GM12878 (cell line): Measurements from ENCODE around the gene SKIC8. TPM values are rescaled to one million over a fixed set of nuclear protein-coding genes. Genes with fewer than 3 reads are reported as not detected.
"Not testable (repeated sequence)": the region's sequence is repeated elsewhere in the genome, so short reads cannot be mapped to it uniquely, and the experiment has no call there.

Source experiments
- ATAC-seq: fragments of 200-7000 bp; cut with Tn5 transposase; 3 replicates; pipeline ENCODE4 v1.9.1; 2020; ENCODE audit warnings: mild to moderate bottlenecking, moderate library complexity
- BruUV-seq: library from RNA; stranded (reverse); fragments of 400-500 nt; replicated peaks from 2 replicates; lab custom pipeline; 2021; lab: Mats Ljungman, UMichigan
- CTCF ChIA-PET: fragments of 300-600 bp; sonication (Branson Sonifier 250); formaldehyde crosslinking; extraction: SDS; loops from one replicate; lab custom pipeline; 2021; ENCODE audit warnings: inconsistent platforms; lab: Yijun Ruan, JAX
- POLR2A ChIA-PET: fragments of 350-600 bp; formaldehyde crosslinking; extraction: SDS; loops from one replicate; lab custom pipeline; 2021; ENCODE audit warnings: inconsistent platforms; lab: Charles Lee
- RAD21 ChIA-PET: fragments of 300-600 bp; sonication (Branson Sonifier 250); formaldehyde crosslinking; loops from one replicate; lab custom pipeline; 2023; ENCODE audit warnings: antibody characterized with exemption; ENCODE audit not compliant: unreplicated experiment; lab: Charles Lee
- SMC1A ChIA-PET: fragments of 300-600 bp; sonication (Branson Sonifier 250); formaldehyde crosslinking; loops from one replicate; lab custom pipeline; 2023; ENCODE audit not compliant: unreplicated experiment, uncharacterized antibody; lab: Charles Lee
- DNase-seq: peaks from one replicate; pipeline ENCODE4 v3.0.0-alpha.2; 2011; ENCODE audit warnings: low read depth, low spot score
- FAIRE-seq: peaks from 3 replicates; lab custom pipeline; 2011; peaks lifted over from hg19 to GRCh38; lab: Jason Lieb, UNC
- H2AFZ ChIP-seq: 2 replicates; pipeline ENCODE4 v1.6.0; 2011; ENCODE audit warnings: low read depth, low read length, control low read depth; ENCODE audit not compliant: control insufficient read depth
- H3K27ac ChIP-seq: 2 replicates; pipeline ENCODE4 v1.5.1; 2011; ENCODE audit warnings: control low read depth; ENCODE audit not compliant: control insufficient read depth, insufficient read depth
- H3K27me3 ChIP-seq, 2 experiments: replicated peaks in 1 of 2; 2 replicates each; pipeline versions ENCODE4 v1.6.0 to v1.6.1; 2011; ENCODE audit warnings: low read length in 1 of 2; ENCODE audit not compliant: control insufficient read depth in 2 of 2, insufficient read depth in 2 of 2
- H3K36me3 ChIP-seq, 2 experiments: 2 replicates each; pipeline ENCODE4 v1.5.1; 2011; ENCODE audit warnings: low read length in 1 of 2; ENCODE audit not compliant: control insufficient read depth in 2 of 2, insufficient read depth in 2 of 2
- H3K4me1 ChIP-seq: 2 replicates; pipeline ENCODE4 v1.6.1; 2011; ENCODE audit warnings: mild to moderate bottlenecking, low read length, moderate library complexity, mixed read lengths; ENCODE audit not compliant: control insufficient read depth, insufficient read depth
- H3K4me2 ChIP-seq: 2 replicates; pipeline ENCODE4 v1.6.0; 2011; ENCODE audit warnings: control low read depth; ENCODE audit not compliant: control insufficient read depth, insufficient read depth
- H3K4me3 ChIP-seq: fragments of 200-600 bp; sonication (generic); 2 replicates; pipeline ENCODE4 v1.5.1; 2016
- H3K79me2 ChIP-seq: 2 replicates; pipeline ENCODE4 v1.6.0; 2011; ENCODE audit warnings: low read length; ENCODE audit not compliant: control insufficient read depth, insufficient read depth
- H3K9ac ChIP-seq: 2 replicates; pipeline ENCODE4 v1.8.0; 2011; ENCODE audit warnings: low read length, control low read depth, mixed read lengths; ENCODE audit not compliant: control insufficient read depth, insufficient read depth
- H3K9me3 ChIP-seq: replicated peaks from 3 replicates; pipeline ENCODE4 v1.5.1; 2011; ENCODE audit warnings: mild to moderate bottlenecking, low read length; ENCODE audit not compliant: control insufficient read depth, insufficient read depth
- H4K20me1 ChIP-seq: 2 replicates; pipeline ENCODE4 v1.6.0; 2011; ENCODE audit not compliant: control insufficient read depth, insufficient read depth
- CREM ChIP-seq: IDR thresholded peaks from 2 replicates; pipeline ENCODE4 v1.6.1; 2014; ENCODE audit warnings: antibody characterized with exemption, low read depth
- WGBS: methylation state at CpG from one replicate; pipeline ENCODE4 v1.1.6; 2016; ENCODE audit warnings: low lambda C conversion rate; ENCODE audit not compliant: insufficient replicate concordance, insufficient coverage; ENCODE audit errors: missing lambda C conversion rate; 5-methylcytosine and 5-hydroxymethylcytosine counted together
- in situ Hi-C: fragments of 300-500 bp; cut with MboI; formaldehyde crosslinking; loops from 9 replicates; pipeline ENCODE4 v1.14.3; 2018; ENCODE audit warnings: mixed read lengths
- intact Hi-C: fragments of 100-400 bp; cut with micrococcal nuclease; formaldehyde crosslinking; loops from one replicate; pipeline ENCODE4 v1.14.2; 2022; ENCODE audit not compliant: unreplicated experiment
- polyA plus RNA-seq, 11 experiments: library from polyadenylated mRNA; depleted of rRNA in 4 of 11; unstranded in 6 of 11; stranded (reverse) in 5 of 11; fragments of >200 nt; fragmentation: Nextera tagmentation in 4 of 11; fragmentation: Illumina TruSeq in 1 of 11; extraction: Ambion mirVana in 4 of 11; extraction: Trizol in 1 of 11; gene quantifications; 1 replicate in 1 of 11; 2 replicates in 10 of 11; pipeline versions ENCODE4 v1.2.1 to v1.2.3, GENCODE V29; 2011 to 2016; ENCODE audit warnings: inconsistent platforms in 2 of 11, missing spikeins in 2 of 11, low read depth in 1 of 11
- total RNA-seq, 4 experiments: library from RNA; depleted of rRNA in 3 of 4; stranded (reverse); fragments of >200 nt in 3 of 4; fragmentation: Illumina TruSeq in 1 of 4; extraction: Trizol in 1 of 4; gene quantifications; 2 replicates each; pipeline versions ENCODE4 v1.2.1 to v1.2.3, GENCODE V29; 2013 to 2021
- TF ChIP-seq, protein P1 (sequence below): IDR thresholded peaks from 2 replicates; pipeline ENCODE4 v1.6.1; 2012; ENCODE audit warnings: low read depth, low read length, improper control_type of control experiment

Gene SKIC8
- total and polyA plus RNA-seq, 10 of the 15 experiments (the other 5 are each of a cell fraction or from before 2014, with no cell fraction given) = 57.0 to 288 (median 128) TPM

GRCh38 chr15:78247911-78248310, 51.5 kb downstream of the SKIC8 start (continued):
- TF ChIP-seq, protein P1, sequence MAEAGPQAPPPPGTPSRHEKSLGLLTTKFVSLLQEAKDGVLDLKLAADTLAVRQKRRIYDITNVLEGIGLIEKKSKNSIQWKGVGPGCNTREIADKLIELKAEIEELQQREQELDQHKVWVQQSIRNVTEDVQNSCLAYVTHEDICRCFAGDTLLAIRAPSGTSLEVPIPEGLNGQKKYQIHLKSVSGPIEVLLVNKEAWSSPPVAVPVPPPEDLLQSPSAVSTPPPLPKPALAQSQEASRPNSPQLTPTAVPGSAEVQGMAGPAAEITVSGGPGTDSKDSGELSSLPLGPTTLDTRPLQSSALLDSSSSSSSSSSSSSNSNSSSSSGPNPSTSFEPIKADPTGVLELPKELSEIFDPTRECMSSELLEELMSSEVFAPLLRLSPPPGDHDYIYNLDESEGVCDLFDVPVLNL = no peak
- no peak for TF ChIP-seq CREM

- H2AFZ ChIP-seq, H3K4me3 ChIP-seq, intact Hi-C loops, DNase-seq, H4K20me1 ChIP-seq, H3K36me3 ChIP-seq, H3K9me3 ChIP-seq, H3K4me1 ChIP-seq, FAIRE-seq, H3K79me2 ChIP-seq, H3K27ac ChIP-seq, BruUV-seq, H3K9ac ChIP-seq, RAD21 ChIA-PET, in situ Hi-C loops, H3K4me2 ChIP-seq, ATAC-seq, POLR2A ChIA-PET, H3K27me3 ChIP-seq: not testable (repeated sequence)
- SMC1A ChIA-PET = interaction anchor here (0.6 to 1.6 kb wide), 2 partner anchors 134 to 281 kb away, joined by 3 to 4 read pairs; no protein-coding TSS in a partner anchor
- CTCF ChIA-PET = interaction anchor here (1.3 to 1.9 kb wide), 3 partner anchors 10 to 287 kb away, joined by 3 to 6 read pairs (median 4); no protein-coding TSS in a partner anchor
- 71% methylated on average over 34 of the region's 39 CpGs for WGBS
Measured at GRCh38 chr15:78245976-78246620, 53.3 kb downstream of the SKIC8 start.

DNA sequence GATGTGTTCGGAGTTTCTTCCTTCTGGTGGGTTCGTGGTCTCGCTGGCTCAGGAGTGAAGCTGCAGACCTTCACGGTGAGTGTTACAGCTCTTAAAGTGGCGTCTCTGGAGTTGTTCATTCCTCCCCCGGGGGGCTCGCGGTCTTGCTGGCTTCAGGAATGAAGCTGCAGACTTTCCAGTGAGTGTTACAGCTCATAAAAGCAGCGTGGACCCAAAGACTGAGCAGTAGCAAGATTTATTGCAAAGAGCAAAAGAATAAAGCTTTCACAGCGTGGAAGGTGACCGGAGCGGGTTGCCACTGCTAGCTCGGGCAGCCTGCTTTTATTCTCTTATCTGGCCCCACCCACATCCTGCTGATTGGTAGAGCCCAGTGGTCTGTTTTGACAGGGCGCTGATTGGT, 54.0 kb downstream of the SKIC8 start:
- intact Hi-C loops, H3K36me3 ChIP-seq, FAIRE-seq, in situ Hi-C loops, H3K79me2 ChIP-seq, H2AFZ ChIP-seq, BruUV-seq, H3K4me2 ChIP-seq, POLR2A ChIA-PET, H3K9me3 ChIP-seq, DNase-seq, H4K20me1 ChIP-seq, H3K27me3 ChIP-seq, H3K4me1 ChIP-seq, H3K9ac ChIP-seq, H3K4me3 ChIP-seq, H3K27ac ChIP-seq, ATAC-seq: not testable (repeated sequence)
- ChIA-PET SMC1A (interaction anchor here (0.6 to 1.6 kb wide), 2 partner anchors 133 to 281 kb away, joined by 3 to 4 read pairs; no protein-coding TSS in a partner anchor), RAD21 (interaction anchor here (3.2 kb wide), 1 partner anchor 50 kb away, joined by 10 read pairs; no protein-coding TSS in a partner anchor), CTCF (interaction anchor here (1.2 to 1.9 kb wide), 3 partner anchors 9 to 67 kb away, joined by 3 to 6 read pairs (median 3); no protein-coding TSS in a partner anchor)
- WGBS = 40% methylated on average over 14 of the region's 14 CpGs
